ENCODE measurements around the gene RXFP4. TPM values are rescaled to one million over a fixed set of nuclear protein-coding genes. Genes with fewer than 3 reads are reported as not detected.

The RXFP4 gene
- total and polyA plus RNA-seq, 2 donors from 2014 or later, result 0.32 TPM; not detected in 1

DNA sequence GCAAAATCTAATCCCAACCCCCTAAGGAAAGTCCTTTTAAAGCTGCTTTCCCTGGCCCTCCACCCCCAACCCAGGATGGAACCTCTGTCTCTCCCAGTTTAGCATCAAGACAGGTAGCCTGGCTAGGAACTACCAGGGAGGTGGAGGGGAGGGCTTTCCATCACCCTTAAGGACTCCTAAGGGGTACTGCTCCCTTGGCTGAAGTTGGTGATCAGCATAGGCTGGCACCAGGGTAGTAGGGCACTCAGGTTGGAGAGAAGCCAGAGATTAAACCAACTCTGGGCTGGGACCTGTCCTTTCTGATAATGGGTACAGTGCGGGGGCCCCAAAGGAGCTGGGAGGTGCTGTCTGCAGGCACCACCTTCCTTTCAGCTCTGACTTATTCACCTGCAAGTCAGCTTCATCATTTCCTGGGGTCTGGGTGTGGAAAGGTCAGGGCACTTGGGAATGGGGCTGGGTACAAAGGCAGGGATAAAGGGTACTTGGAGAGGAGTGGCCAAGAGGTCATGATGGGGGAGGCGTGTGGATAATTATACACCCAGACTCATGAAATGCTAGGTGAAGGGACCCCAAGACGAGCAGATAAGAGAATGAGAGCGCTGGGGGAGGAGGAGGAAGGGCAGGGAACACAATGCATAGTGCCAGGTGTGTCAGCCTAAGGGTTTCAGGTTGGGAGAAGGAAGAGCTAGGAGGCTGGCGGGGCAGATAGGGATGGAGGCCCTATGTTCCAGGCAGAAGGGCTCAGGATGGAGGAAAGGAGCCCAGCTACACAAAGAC lies 35.7 kb downstream of the RXFP4 start:
- peak overlapping the region; percentile 92 to 94 for H3K27ac ChIP-seq (ENCODE audit: low read depth in 2 of 2, low read length in 2 of 2)
- peaks cover 7 to 51% (median 27%) of the 10 kb centered on the region in 3 donors for H3K4me1 ChIP-seq (ENCODE audit: control insufficient read depth in 2 of 3, insufficient read depth in 2 of 3, low read depth in 1 of 3, low read length in 3 of 3)
- FAIRE-seq (no peak), DNase-seq (peak in 1 of 5 donors; percentile 54)
- no peaks in the 10 kb centered on the region for H3K9me3 ChIP-seq (ENCODE audit: control insufficient read depth in 2 of 3, insufficient read depth in 1 of 3, low read length in 3 of 3)
- intact Hi-C loops (cut with DNase I), result no loop called here
- TF ChIP-seq CTCF (IDR thresholded peaks at IDR 0.05; ENCODE audit: borderline replicate concordance, extremely low read depth, insufficient read depth), result no peak
- H3K9ac ChIP-seq (ENCODE audit: low read length in 3 of 3), result peak overlapping the region; percentile 24 to 87 (median 86)
- H3K27me3 ChIP-seq (ENCODE audit: control insufficient read depth, insufficient read depth, low read length), result no peaks in the 10 kb centered on the region
- H3K4me3 ChIP-seq (ENCODE audit: low read length in 3 of 3), result peak overlapping the region; percentile 59 to 73 (median 71)
- H3K36me3 ChIP-seq (ENCODE audit: control insufficient read depth in 2 of 3, insufficient read depth in 3 of 3, low read length in 3 of 3), result no peaks in the 10 kb centered on the region

GRCh38 chr1:155977690-155978324 lies 36.4 kb downstream of the RXFP4 start:
- H3K4me1 ChIP-seq (ENCODE audit: control insufficient read depth in 2 of 3, insufficient read depth in 2 of 3, low read depth in 1 of 3, low read length in 3 of 3), result peaks cover 7 to 51% (median 25%) of the 10 kb centered on the region in 3 donors
- H3K9me3 ChIP-seq (ENCODE audit: control insufficient read depth in 2 of 3, insufficient read depth in 1 of 3, low read length in 3 of 3), result no peaks in the 10 kb centered on the region
- TF ChIP-seq CTCF (IDR thresholded peaks at IDR 0.05; ENCODE audit: borderline replicate concordance, extremely low read depth, insufficient read depth), result no peak
- intact Hi-C loops (cut with DNase I), result no loop called here
- peak overlapping the region; percentile 59 to 73 (median 71) for H3K4me3 ChIP-seq (ENCODE audit: low read length in 3 of 3)
- H3K36me3 ChIP-seq (ENCODE audit: control insufficient read depth in 2 of 3, insufficient read depth in 3 of 3, low read length in 3 of 3), result no peaks in the 10 kb centered on the region
- H3K27ac ChIP-seq (ENCODE audit: low read depth in 2 of 2, low read length in 2 of 2), result peak overlapping the region; percentile 92 to 94
- DNase-seq (peak; percentile 47 to 89 (median 70)), FAIRE-seq (no peak)
- peak overlapping the region; percentile 43 to 87 (median 86) for H3K9ac ChIP-seq (ENCODE audit: low read length in 3 of 3)
- no peaks in the 10 kb centered on the region for H3K27me3 ChIP-seq (ENCODE audit: control insufficient read depth, insufficient read depth, low read length)

DNA sequence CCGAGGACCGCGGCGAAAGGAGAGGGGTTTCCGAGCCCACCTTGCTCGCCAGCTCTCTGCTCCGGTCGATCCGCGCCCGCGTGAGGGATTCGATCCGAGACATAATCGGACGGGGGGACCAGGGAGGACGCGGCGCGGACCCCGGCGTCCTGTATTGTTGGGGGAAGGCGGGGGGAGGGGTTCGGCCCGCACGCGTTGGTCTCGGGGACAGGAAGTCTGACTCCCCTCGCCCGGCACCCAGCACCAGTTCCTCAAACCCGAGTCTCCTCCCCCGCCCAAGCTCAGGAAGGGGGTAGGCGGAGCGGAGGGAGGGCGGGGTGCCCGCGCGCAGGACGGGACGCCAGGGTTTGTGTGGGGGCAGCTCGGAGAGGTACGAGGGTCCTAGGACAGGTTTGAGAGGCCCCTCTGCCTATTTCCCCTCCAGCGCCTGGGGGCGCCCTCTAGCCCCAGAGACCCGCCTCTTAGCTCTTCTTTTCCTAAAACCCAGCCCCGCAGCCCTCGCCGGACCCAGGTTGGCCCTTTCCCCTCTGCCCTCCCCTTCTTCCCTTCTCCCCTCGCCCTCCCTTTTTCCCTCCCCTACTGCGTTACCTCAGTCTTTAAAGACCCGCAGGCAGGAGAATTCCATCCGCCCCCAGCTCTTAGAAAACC lies 37.0 kb downstream of the RXFP4 start, which contains the start of gene ARHGEF2:
ARHGEF2 (minus strand) TSS at position 223 of the 648 bp plus-strand sequence; CDS start at position 103, 120 bp downstream.
- Histone ChIP-seq H3K27ac (ENCODE audit: low read depth in 2 of 2, low read length in 2 of 2) (peak within 1 kb of the TSS; percentile 92 to 94), H3K9me3 (ENCODE audit: control insufficient read depth in 2 of 3, insufficient read depth in 1 of 3, low read length in 3 of 3) (no peaks in the 10 kb centered on the region), H3K27me3 (ENCODE audit: control insufficient read depth, insufficient read depth, low read length) (no peaks in the 10 kb centered on the region), H3K36me3 (ENCODE audit: control insufficient read depth in 2 of 3, insufficient read depth in 3 of 3, low read length in 3 of 3) (no peaks in the 10 kb centered on the region), H3K4me1 (ENCODE audit: control insufficient read depth in 2 of 3, insufficient read depth in 2 of 3, low read depth in 1 of 3, low read length in 3 of 3) (peaks cover 7 to 54% (median 25%) of the 10 kb centered on the region in 3 donors), H3K4me3 (ENCODE audit: low read length in 3 of 3) (peak within 1 kb of the TSS; percentile 59 to 73 (median 71)), H3K9ac (ENCODE audit: low read length in 3 of 3) (peak within 1 kb of the TSS; percentile 43 to 88 (median 87))
- intact Hi-C loops (cut with DNase I), result no loop called here
- DNase-seq, result peak; percentile 80 to 95 (median 90)
- FAIRE-seq, result no peak
- TF ChIP-seq CTCF (IDR thresholded peaks at IDR 0.05; ENCODE audit: borderline replicate concordance, extremely low read depth, insufficient read depth), result no peak
